ENCODE data around the gene MYO1E. TPM values are rescaled to one million over a fixed set of nuclear protein-coding genes. Genes with fewer than 3 reads are reported as not detected.

The MYO1E gene
- polyA plus RNA-seq, 1 donor from 2014 or later = 0.38 TPM

DNA sequence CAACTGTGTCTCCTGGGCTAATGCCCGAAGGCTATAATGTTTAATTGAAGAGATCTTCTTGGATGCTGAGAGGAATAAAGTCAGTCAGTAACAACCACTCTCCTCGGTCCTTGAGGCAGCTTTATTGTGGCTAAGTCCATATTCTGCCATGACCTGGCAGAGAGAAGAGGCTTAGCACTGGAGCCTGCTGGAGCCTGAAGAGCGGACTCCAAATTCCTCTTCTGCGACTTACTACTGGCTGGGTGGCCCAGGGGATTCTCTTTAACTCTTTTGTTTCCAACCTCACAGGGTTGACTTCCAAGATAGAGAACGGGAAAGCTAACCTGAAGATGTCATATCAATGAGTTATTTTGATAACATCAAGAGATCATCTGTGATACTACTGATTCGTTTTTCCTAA is 71.1 kb downstream of the MYO1E start:
- Histone ChIP-seq H3K27ac (ENCODE audit: low read length) (no peak overlapping the region), H3K9me2 (ENCODE audit: insufficient read depth, low read length) (no peaks in the 10 kb centered on the region), H3K36me3 (ENCODE audit: insufficient read depth, low read length) (no peaks in the 10 kb centered on the region), H4K20me1 (ENCODE audit: insufficient read depth) (no peaks in the 10 kb centered on the region), H3K4me2 (ENCODE audit: low read length) (no peak overlapping the region), H3K79me2 (replicated peaks; ENCODE audit: insufficient read depth, low read length) (no peaks in the 10 kb centered on the region), H3K9ac (ENCODE audit: low read length) (no peak overlapping the region), H3K9me3 (ENCODE audit: low read length) (no peaks in the 10 kb centered on the region), H3K27me3 (ENCODE audit: insufficient read depth, low read depth, low read length) (no peaks in the 10 kb centered on the region), H3K4me3 (ENCODE audit: low read length) (no peak overlapping the region), H3F3A (ENCODE audit: insufficient read depth, low read length, poor library complexity, severe bottlenecking) (no peaks in the 10 kb centered on the region), H2AFZ (ENCODE audit: low read depth, low read length) (no peak overlapping the region)
- TF ChIP-seq, protein P1, sequence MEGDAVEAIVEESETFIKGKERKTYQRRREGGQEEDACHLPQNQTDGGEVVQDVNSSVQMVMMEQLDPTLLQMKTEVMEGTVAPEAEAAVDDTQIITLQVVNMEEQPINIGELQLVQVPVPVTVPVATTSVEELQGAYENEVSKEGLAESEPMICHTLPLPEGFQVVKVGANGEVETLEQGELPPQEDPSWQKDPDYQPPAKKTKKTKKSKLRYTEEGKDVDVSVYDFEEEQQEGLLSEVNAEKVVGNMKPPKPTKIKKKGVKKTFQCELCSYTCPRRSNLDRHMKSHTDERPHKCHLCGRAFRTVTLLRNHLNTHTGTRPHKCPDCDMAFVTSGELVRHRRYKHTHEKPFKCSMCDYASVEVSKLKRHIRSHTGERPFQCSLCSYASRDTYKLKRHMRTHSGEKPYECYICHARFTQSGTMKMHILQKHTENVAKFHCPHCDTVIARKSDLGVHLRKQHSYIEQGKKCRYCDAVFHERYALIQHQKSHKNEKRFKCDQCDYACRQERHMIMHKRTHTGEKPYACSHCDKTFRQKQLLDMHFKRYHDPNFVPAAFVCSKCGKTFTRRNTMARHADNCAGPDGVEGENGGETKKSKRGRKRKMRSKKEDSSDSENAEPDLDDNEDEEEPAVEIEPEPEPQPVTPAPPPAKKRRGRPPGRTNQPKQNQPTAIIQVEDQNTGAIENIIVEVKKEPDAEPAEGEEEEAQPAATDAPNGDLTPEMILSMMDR (IDR thresholded peaks at IDR 0.05; ENCODE audit: poor library complexity, severe bottlenecking) = no peak
- no peak for TF ChIP-seq RAD21 (conservative IDR thresholded peaks at IDR 0.05)
- no peak for TF ChIP-seq POLR2AphosphoS5 (IDR thresholded peaks at IDR 0.05)
- TF ChIP-seq, protein P2, sequence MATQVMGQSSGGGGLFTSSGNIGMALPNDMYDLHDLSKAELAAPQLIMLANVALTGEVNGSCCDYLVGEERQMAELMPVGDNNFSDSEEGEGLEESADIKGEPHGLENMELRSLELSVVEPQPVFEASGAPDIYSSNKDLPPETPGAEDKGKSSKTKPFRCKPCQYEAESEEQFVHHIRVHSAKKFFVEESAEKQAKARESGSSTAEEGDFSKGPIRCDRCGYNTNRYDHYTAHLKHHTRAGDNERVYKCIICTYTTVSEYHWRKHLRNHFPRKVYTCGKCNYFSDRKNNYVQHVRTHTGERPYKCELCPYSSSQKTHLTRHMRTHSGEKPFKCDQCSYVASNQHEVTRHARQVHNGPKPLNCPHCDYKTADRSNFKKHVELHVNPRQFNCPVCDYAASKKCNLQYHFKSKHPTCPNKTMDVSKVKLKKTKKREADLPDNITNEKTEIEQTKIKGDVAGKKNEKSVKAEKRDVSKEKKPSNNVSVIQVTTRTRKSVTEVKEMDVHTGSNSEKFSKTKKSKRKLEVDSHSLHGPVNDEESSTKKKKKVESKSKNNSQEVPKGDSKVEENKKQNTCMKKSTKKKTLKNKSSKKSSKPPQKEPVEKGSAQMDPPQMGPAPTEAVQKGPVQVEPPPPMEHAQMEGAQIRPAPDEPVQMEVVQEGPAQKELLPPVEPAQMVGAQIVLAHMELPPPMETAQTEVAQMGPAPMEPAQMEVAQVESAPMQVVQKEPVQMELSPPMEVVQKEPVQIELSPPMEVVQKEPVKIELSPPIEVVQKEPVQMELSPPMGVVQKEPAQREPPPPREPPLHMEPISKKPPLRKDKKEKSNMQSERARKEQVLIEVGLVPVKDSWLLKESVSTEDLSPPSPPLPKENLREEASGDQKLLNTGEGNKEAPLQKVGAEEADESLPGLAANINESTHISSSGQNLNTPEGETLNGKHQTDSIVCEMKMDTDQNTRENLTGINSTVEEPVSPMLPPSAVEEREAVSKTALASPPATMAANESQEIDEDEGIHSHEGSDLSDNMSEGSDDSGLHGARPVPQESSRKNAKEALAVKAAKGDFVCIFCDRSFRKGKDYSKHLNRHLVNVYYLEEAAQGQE (IDR thresholded peaks at IDR 0.05; ENCODE audit: borderline replicate concordance) = no peak
- TF ChIP-seq SMC3 (conservative IDR thresholded peaks at IDR 0.05; ENCODE audit: poor library complexity) = no peak
- TF ChIP-seq MXI1 (conservative IDR thresholded peaks at IDR 0.05; ENCODE audit: poor library complexity, severe bottlenecking) = no peak
- TF ChIP-seq EP300 (conservative IDR thresholded peaks at IDR 0.05; ENCODE audit: poor library complexity, severe bottlenecking) = no peak
- no peak for TF ChIP-seq TAF1 (IDR thresholded peaks at IDR 0.05; ENCODE audit: low read depth)
- no peak for TF ChIP-seq EZH2 (IDR thresholded peaks at IDR 0.05; ENCODE audit: borderline replicate concordance, insufficient read depth, low read length, poor library complexity, severe bottlenecking)

DNA sequence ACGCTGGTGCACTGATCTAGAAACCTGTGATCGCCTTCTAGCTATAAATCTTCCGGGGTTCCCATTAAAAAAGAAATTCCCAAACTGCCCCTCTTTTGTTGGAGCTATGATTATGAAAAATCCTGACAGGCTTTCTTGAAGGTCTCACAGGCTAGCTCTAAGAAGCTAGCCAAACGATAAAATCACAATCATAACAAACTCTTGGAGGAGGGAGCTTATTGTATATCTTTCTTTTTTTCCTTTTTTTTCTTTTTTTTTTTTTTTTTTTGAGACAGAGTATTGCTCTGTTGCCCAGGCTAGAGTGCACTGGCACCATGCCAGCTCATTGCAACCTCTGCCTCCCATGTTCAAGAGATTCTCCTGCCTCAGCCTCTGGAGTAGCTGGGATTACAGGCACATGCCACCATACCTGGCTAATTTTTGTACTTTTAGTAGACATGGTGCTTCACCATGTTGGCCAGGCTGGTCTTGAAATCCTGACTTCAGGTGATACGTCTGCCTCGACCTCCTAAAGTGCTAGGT is 72.0 kb downstream of the MYO1E start:
- Histone ChIP-seq H3K9me3 (ENCODE audit: low read length) (no peaks in the 10 kb centered on the region), H3K27me3 (ENCODE audit: insufficient read depth, low read depth, low read length) (no peaks in the 10 kb centered on the region), H3K9me2 (ENCODE audit: insufficient read depth, low read length) (no peaks in the 10 kb centered on the region), H3K36me3 (ENCODE audit: insufficient read depth, low read length) (no peaks in the 10 kb centered on the region), H3F3A (ENCODE audit: insufficient read depth, low read length, poor library complexity, severe bottlenecking) (no peaks in the 10 kb centered on the region), H3K9ac (ENCODE audit: low read length) (no peak overlapping the region), H3K27ac (ENCODE audit: low read length) (no peak overlapping the region), H4K20me1 (ENCODE audit: insufficient read depth) (no peaks in the 10 kb centered on the region), H3K4me3 (ENCODE audit: low read length) (no peak overlapping the region), H3K79me2 (replicated peaks; ENCODE audit: insufficient read depth, low read length) (no peaks in the 10 kb centered on the region), H2AFZ (ENCODE audit: low read depth, low read length) (no peak overlapping the region), H3K4me2 (ENCODE audit: low read length) (no peak overlapping the region)
- TF ChIP-seq POLR2AphosphoS5 (IDR thresholded peaks at IDR 0.05) (no peak), EZH2 (IDR thresholded peaks at IDR 0.05; ENCODE audit: borderline replicate concordance, insufficient read depth, low read length, poor library complexity, severe bottlenecking) (no peak), MXI1 (conservative IDR thresholded peaks at IDR 0.05; ENCODE audit: poor library complexity, severe bottlenecking) (no peak), EP300 (conservative IDR thresholded peaks at IDR 0.05; ENCODE audit: poor library complexity, severe bottlenecking) (no peak), RAD21 (conservative IDR thresholded peaks at IDR 0.05) (no peak), TAF1 (IDR thresholded peaks at IDR 0.05; ENCODE audit: low read depth) (no peak), SMC3 (conservative IDR thresholded peaks at IDR 0.05; ENCODE audit: poor library complexity) (no peak)
- TF ChIP-seq, protein P1 (IDR thresholded peaks at IDR 0.05; ENCODE audit: poor library complexity, severe bottlenecking) = no peak
- TF ChIP-seq, protein P2 (IDR thresholded peaks at IDR 0.05; ENCODE audit: borderline replicate concordance) = no peak
